HG03196 (cell line): Measurements from ENCODE around the gene SMG5.

Experiments used
- ATAC-seq: cut with Tn5 transposase; IDR thresholded peaks from one replicate; pipeline ENCODE4 v1.9.1; 2021; ENCODE audit not compliant: unreplicated experiment

SMG5 gene

GRCh38 chr1:156214024-156214748, 68.4 kb downstream of the SMG5 start:
- no peak for ATAC-seq

DNA sequence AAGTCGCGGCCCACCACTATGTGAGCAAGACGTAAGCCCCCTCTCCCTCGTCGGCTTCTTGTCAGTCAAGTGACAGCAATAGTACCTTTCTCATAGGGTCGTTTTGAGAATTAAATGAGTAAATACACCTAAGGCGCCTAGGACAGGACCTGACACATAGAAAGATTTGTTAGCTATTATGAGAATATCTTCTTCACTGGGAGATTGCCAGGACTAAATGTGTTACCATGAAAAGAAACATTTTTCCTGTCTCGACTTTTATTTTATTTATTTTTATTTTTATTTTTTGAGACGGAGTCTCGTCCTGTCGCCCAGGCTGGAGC, 69.0 kb downstream of the SMG5 start:
- ATAC-seq: no peak

GRCh38 chr1:156212833-156213643, 69.6 kb downstream of the SMG5 start, which contains the start of gene PMF1:
PMF1 (plus strand) TSS chr1:156213007; CDS start chr1:156213016, 9 bp downstream.
- ATAC-seq: peak; percentile 83

DNA sequence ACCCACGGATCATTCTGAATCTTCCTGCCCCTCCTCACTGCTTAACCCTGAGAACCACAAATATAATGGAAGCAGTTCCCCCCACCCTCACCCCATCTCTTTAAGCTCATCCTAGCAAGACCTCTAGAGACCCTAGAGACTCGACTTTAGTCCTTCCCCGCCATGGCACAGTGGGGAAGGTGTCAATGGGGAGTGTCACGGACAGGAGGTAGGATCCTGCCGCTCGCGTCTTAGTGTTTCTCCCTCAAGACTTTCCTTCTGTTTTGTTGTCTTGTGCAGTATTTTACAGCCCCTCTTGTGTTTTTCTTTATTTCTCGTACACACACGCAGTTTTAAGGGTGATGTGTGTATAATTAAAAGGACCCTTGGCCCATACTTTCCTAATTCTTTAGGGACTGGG, 70.5 kb downstream of the SMG5 start:
- ATAC-seq: no peak

DNA sequence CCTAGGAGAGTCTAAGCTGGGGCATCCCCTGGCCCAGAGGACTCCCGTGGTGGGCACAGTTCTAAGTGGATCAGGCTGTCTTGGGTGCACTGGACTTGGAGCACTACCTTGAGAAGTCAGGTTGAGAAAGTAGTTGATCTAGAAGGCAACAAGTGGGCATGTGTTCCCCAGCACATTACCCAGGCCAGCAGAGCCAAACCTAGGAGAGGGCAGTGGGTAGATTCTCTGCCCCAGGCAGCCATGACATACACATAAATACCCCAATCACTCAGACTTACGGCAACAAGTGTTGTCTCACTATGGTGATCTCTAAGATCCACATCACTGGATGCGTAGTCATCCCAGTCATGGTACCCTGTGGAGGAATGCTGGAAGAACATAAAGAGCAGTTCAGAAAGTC, 71.4 kb downstream of the SMG5 start:
- no peak for ATAC-seq

- ATAC-seq: no peak
These were observed 77.9 kb downstream of the SMG5 start for GRCh38 chr1:156204686-156205085.

DNA sequence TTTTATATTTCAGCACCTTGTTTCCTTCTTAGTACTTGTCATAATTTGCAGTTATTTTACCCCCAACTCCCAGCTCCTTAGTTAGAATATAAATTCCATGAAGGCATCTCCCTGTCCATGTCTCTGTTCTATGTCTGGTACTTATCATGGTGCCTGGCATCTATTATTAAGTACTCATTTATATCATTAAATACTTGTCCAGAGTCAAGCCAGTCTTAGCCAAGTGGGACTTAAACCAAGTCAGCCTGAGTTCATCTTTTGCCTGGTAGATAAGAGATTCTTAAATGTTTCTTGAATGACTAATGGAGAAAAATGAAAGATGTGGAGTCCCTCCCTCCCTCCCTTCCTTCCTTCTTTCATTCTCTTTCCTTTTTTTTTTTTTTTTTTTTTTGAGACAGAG, 79.3 kb downstream of the SMG5 start:
- no peak for ATAC-seq

GRCh38 chr1:156200044-156200443, 82.6 kb downstream of the SMG5 start:
- ATAC-seq: no peak
